Right lobe of liver (tissue), 6 donors: Measurements from ENCODE around the gene ACTL8. TPM values are rescaled to one million over a fixed set of nuclear protein-coding genes. Genes with fewer than 3 reads are reported as not detected.

Experiments
- ATAC-seq, 4 donors: fragments of 200-7000 bp; cut with Tn5 transposase; one replicate each; pipeline ENCODE4 v1.9.1; 2020; ENCODE audit warnings: mild to moderate bottlenecking in 4 of 4, moderate library complexity in 4 of 4
- DNase-seq, 3 donors: peaks; one replicate each; pipeline ENCODE4 v3.0.0-alpha.2; 2020
- H3K27ac ChIP-seq, 3 donors: fragments of 200-600 bp; one replicate each; pipeline ENCODE4 v1.8.0; 2022
- H3K27me3 ChIP-seq, 2 donors: fragments of 200-600 bp; one replicate each; pipeline ENCODE4 v1.8.0; 2022
- H3K36me3 ChIP-seq, 4 donors: fragments of 200-600 bp; sonication (generic) in 1 of 4; one replicate each; pipeline versions ENCODE4 v1.5.1 to v1.8.0; 2017 to 2022; ENCODE audit warnings: control low read depth in 1 of 4
- H3K4me1 ChIP-seq, 4 donors: fragments of 200-600 bp; sonication (generic) in 1 of 4; one replicate each; pipeline versions ENCODE4 v1.5.1 to v1.8.0; 2017 to 2022; ENCODE audit warnings: control low read depth in 1 of 4
- H3K4me3 ChIP-seq, 3 donors: fragments of 200-600 bp; one replicate each; pipeline ENCODE4 v1.8.0; 2022
- H3K9me3 ChIP-seq, 4 donors: fragments of 200-600 bp; sonication (generic) in 1 of 4; one replicate each; pipeline versions ENCODE4 v1.5.1 to v1.8.0; 2017 to 2022; ENCODE audit warnings: control low read depth in 1 of 4
- POLR2A ChIP-seq: fragments of 450-650 bp; IDR thresholded peaks from one replicate; pipeline ENCODE4 v1.6.1; 2017; ENCODE audit warnings: antibody characterized with exemption, mild to moderate bottlenecking
- WGBS: methylation state at CpG from one replicate; pipeline ENCODE4 v1.1.6; 2018; ENCODE audit warnings: low coverage, low lambda C conversion rate; ENCODE audit not compliant: insufficient coverage; ENCODE audit errors: missing lambda C conversion rate; 5-methylcytosine and 5-hydroxymethylcytosine counted together
- intact Hi-C, 2 donors: fragments of 100-400 bp; cut with DNase I; formaldehyde crosslinking; loops; one replicate each; pipeline versions ENCODE4 v1.11.2 to v1.14.1; 2022
- total RNA-seq, 6 experiments: library from RNA; depleted of rRNA in 2 of 6; stranded (reverse); fragments of >200 nt in 2 of 6; fragmentation: NEBNext Ultra II Directional in 3 of 6; extraction: Animal tissue kit (Norgen Biotek cat#: 25700) in 3 of 6; gene quantifications; one replicate each; pipeline versions ENCODE4 v1.1.0 to v1.2.4, GENCODE V29; 2016 to 2023
- TF ChIP-seq, protein P1 (sequence below), 4 donors: fragments of 200-600 bp in 3 of 4; fragments of 450-650 bp in 1 of 4; IDR thresholded peaks; one replicate each; pipeline versions ENCODE4 v1.5.1 to v1.8.0; 2016 to 2022; ENCODE audit warnings: antibody characterized with exemption in 4 of 4, mild to moderate bottlenecking in 2 of 4
- donor health status: DM: no; HTN: yes; CAD: no.
- donor health status: DM: no; HTN: no; CAD: no.
- donor health status: DM: no; HTN: no; CAD: no.
- donor health status: DM: no; HTN: yes; CAD: no.
- donor health status: DM: no; HTN: yes; CAD: no.

ACTL8 gene
- total RNA-seq, 6 experiments from 2014 or later = not detected

DNA sequence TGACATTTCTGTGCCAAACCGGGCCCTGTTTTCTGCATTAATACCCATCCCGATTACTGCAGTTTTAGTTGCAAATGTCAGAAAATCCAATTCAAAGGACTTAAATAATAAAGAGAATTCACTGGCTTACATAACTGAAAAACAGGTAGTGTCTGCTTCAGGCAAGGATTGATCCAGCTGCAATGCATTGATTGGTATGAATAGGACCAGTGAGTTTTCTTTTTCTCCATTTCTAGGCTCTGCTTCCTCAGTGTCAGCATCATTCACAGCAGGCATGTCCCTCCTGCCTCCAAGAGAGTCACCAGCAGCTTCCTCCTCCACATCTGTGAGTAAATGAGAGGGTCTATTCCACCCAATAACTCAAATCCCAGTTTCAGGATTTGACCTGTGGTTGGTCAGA lies 33.7 kb upstream of the ACTL8 start:
- ATAC-seq (no peak), DNase-seq (no peak)
- Histone ChIP-seq H3K4me3 (no peak overlapping the region), H3K27me3 (no peaks in the 10 kb centered on the region), H3K36me3 (no peaks in the 10 kb centered on the region), H3K4me1 (no peaks in the 10 kb centered on the region), H3K27ac (no peak overlapping the region), H3K9me3 (no peaks in the 10 kb centered on the region)
- WGBS = 74% methylated on average over 2 of the region's 2 CpGs
- intact Hi-C loops = no loop called here
- no peak for TF ChIP-seq POLR2A
- TF ChIP-seq, protein P1, sequence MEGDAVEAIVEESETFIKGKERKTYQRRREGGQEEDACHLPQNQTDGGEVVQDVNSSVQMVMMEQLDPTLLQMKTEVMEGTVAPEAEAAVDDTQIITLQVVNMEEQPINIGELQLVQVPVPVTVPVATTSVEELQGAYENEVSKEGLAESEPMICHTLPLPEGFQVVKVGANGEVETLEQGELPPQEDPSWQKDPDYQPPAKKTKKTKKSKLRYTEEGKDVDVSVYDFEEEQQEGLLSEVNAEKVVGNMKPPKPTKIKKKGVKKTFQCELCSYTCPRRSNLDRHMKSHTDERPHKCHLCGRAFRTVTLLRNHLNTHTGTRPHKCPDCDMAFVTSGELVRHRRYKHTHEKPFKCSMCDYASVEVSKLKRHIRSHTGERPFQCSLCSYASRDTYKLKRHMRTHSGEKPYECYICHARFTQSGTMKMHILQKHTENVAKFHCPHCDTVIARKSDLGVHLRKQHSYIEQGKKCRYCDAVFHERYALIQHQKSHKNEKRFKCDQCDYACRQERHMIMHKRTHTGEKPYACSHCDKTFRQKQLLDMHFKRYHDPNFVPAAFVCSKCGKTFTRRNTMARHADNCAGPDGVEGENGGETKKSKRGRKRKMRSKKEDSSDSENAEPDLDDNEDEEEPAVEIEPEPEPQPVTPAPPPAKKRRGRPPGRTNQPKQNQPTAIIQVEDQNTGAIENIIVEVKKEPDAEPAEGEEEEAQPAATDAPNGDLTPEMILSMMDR (IDR thresholded peaks at IDR 0.05) = no peak

DNA sequence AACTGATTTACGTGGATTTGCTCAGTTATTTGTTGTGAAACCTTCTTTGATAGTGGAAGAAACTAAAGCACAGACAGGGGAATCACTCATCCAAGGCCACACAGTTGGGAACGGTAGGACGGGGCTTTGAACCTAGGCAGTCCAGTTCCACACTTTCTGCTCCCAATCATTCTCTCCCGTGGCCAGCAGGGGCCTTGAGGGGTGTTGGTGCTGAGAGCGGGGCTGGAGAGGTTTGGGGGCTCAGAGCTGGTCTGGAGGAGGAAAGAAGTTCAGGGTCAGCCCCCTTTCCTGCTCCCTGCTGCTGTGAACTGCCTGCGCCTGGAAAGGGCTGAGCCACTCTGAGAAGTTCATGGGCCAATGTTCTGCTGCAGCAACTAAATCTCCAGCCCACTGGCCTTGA lies 31.4 kb upstream of the ACTL8 start:
- intact Hi-C loops = no loop called here
- WGBS = 20% methylated on average over 5 of the region's 6 CpGs
- TF ChIP-seq POLR2A = no peak
- TF ChIP-seq, protein P1 (IDR thresholded peaks at IDR 0.05) = no peak
- Histone ChIP-seq H3K4me1 (no peaks in the 10 kb centered on the region), H3K27me3 (no peaks in the 10 kb centered on the region), H3K9me3 (no peaks in the 10 kb centered on the region), H3K4me3 (no peak overlapping the region), H3K36me3 (no peaks in the 10 kb centered on the region), H3K27ac (no peak overlapping the region)
- ATAC-seq (no peak), DNase-seq (no peak)

DNA sequence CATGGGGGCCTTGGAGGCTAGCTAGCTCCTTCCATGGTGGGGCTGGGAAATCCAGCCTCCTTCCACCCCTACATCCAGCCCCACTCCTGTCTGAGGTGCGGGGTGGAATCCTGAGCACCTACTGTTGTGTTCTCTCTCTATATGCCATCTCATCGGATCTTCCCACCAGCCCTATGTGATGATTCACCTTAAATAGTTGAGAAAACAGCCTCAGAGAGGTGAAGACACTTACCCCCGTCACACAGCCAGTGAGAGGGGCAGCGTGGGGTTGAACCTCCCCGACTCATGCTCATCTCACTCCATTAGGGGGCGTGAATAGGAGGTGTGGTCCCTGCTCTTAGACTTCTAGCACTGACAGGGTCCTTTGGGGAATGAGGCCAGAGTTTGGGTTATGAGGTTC lies 31.0 kb upstream of the ACTL8 start:
- ATAC-seq (no peak), DNase-seq (no peak)
- Histone ChIP-seq H3K27me3 (no peaks in the 10 kb centered on the region), H3K4me1 (no peaks in the 10 kb centered on the region), H3K36me3 (no peaks in the 10 kb centered on the region), H3K4me3 (no peak overlapping the region), H3K27ac (no peak overlapping the region), H3K9me3 (no peaks in the 10 kb centered on the region)
- WGBS = 33% methylated on average over 1 of the region's 6 CpGs
- TF ChIP-seq, protein P1 (IDR thresholded peaks at IDR 0.05) = no peak
- intact Hi-C loops = no loop called here

DNA sequence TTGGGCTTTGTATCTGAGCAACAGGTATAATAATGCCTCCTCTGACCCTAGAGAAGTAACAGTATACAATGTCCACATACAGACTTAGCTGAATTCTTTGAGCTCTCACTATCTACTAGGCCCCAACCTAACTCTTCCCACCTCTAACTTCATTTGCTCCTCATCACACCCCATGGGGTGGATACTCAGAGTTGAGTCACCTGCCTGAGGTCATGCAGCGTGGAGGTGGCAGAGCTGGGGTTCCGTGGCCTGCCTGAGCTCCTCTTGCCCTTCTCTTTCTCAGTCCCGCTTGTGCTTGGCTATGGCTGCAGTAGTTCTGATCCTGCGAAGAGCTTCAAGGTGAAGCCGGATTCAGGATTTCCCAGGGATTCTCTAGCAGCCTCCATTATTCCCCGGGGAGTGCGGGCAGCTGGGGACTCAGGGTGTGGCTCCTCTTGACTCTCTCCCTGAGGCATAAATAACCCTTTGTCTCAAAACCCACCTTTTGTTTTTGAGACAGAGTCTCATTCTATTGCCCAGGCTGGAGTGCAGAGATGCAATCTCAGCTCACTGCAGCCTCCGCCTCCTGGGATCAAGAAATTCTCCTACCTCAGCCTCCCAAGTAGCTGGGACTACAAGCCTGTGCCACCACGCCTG lies 29.9 kb upstream of the ACTL8 start:
- ATAC-seq = no peak
- TF ChIP-seq, protein P1 (IDR thresholded peaks at IDR 0.05) = no peak
- TF ChIP-seq POLR2A = no peak
- intact Hi-C loops = no loop called here
- Histone ChIP-seq H3K4me1 (no peaks in the 10 kb centered on the region), H3K27me3 (no peaks in the 10 kb centered on the region), H3K36me3 (no peaks in the 10 kb centered on the region), H3K9me3 (no peaks in the 10 kb centered on the region), H3K27ac (no peak overlapping the region), H3K4me3 (no peak overlapping the region)
- no peak for DNase-seq
- 77% methylated on average over 4 of the region's 9 CpGs for WGBS
